HPDE6-E6E7 (cell line): Measurements from ENCODE around the gene HES1.
"Not testable (repeated sequence)": the region's sequence is repeated elsewhere in the genome, so short reads cannot be mapped to it uniquely, and the experiment has no call there.

Source experiments
- DNase-seq: peaks from one replicate; pipeline ENCODE4 v3.0.0; 2011; ENCODE audit warnings: missing footprints; ENCODE audit errors: extremely low spot score

Gene HES1

GRCh38 chr3:194135806-194136518 is at the start of gene HES1:
Gene HES1 (plus strand): TSS chr3:194136148. CDS start chr3:194136381, 233 bp downstream.
- peak; percentile 83 for DNase-seq

- no peak for DNase-seq
Measured at GRCh38 chr3:194086388-194087075, 49.4 kb upstream of the HES1 start.

- DNase-seq: no peak
Measured at GRCh38 chr3:194087280-194087679, 48.7 kb upstream of the HES1 start.

GRCh38 chr3:194087995-194088855 is 47.7 kb upstream of the HES1 start:
- DNase-seq: no peak

GRCh38 chr3:194089357-194090177 is 46.4 kb upstream of the HES1 start:
- peak; percentile 98 for DNase-seq

- not testable (repeated sequence) for DNase-seq
Measured at GRCh38 chr3:194090178-194090555, 45.8 kb upstream of the HES1 start.

- DNase-seq: no peak
Measured at GRCh38 chr3:194090716-194091115, 45.2 kb upstream of the HES1 start.

GRCh38 chr3:194091141-194091540 is 44.8 kb upstream of the HES1 start:
- DNase-seq: peak; percentile 97

GRCh38 chr3:194091897-194092296 is 44.1 kb upstream of the HES1 start:
- DNase-seq: not testable (repeated sequence)

- DNase-seq: no peak
Measured at GRCh38 chr3:194092881-194093301, 43.1 kb upstream of the HES1 start.

- DNase-seq: no peak
Measured at GRCh38 chr3:194093842-194094241, 42.1 kb upstream of the HES1 start.

GRCh38 chr3:194095464-194095863 is 40.5 kb upstream of the HES1 start:
- no peak for DNase-seq

GRCh38 chr3:194095902-194096301 is 40.0 kb upstream of the HES1 start:
- no peak for DNase-seq

- DNase-seq: no peak
Measured at GRCh38 chr3:194097141-194097882, 38.6 kb upstream of the HES1 start.

GRCh38 chr3:194098081-194098842 is 37.7 kb upstream of the HES1 start:
- no peak for DNase-seq

- DNase-seq: no peak
Measured at GRCh38 chr3:194098843-194099183, 37.1 kb upstream of the HES1 start.

- no peak for DNase-seq
Measured at GRCh38 chr3:194099215-194099614, 36.7 kb upstream of the HES1 start.

- DNase-seq: no peak
Measured at GRCh38 chr3:194100856-194101390, 35.0 kb upstream of the HES1 start.

GRCh38 chr3:194101592-194102432 is 34.1 kb upstream of the HES1 start:
- DNase-seq: no peak
